GM19372 (cell line): Measurements from ENCODE around the gene PRSS36.
"Not testable (repeated sequence)": the region's sequence is repeated elsewhere in the genome, so short reads cannot be mapped to it uniquely, and the experiment has no call there.

Experiments
- ATAC-seq: cut with Tn5 transposase; IDR thresholded peaks from one replicate; pipeline ENCODE4 v1.9.1; 2021; ENCODE audit warnings: mild to moderate bottlenecking, low read depth, moderate library complexity; ENCODE audit not compliant: unreplicated experiment

Gene PRSS36

DNA sequence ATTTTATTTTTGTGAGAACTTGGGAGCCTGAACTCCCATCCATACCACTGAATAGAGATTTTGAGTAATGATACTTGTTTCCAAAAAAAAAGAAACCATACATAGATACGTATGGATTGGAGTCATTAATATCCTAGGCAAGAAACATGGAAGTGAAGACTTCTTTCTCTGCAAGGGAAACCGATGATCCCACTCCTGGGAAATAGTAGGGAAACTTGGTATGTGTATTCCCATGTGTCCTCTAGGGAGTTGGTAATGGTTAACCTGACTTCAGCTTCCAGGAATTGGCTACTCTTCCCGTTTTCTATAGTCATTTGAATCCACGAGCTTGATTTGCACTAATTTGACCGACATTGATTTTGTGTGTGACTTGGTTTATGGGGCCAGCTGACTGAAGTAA lies 35.5 kb upstream of the PRSS36 start:
- no peak for ATAC-seq

DNA sequence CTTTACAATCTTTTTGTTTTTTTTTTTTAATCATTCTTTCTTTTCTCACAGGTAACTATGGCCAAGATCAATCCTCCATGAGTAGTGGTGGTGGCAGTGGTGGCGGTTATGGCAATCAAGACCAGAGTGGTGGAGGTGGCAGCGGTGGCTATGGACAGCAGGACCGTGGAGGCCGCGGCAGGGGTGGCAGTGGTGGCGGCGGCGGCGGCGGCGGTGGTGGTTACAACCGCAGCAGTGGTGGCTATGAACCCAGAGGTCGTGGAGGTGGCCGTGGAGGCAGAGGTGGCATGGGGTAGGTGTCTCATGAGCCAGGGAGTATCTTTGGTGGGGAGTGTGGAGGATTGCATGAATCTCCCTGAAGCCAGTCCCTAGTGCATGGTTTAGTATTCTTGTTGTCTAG lies 35.0 kb upstream of the PRSS36 start:
- ATAC-seq = no peak

DNA sequence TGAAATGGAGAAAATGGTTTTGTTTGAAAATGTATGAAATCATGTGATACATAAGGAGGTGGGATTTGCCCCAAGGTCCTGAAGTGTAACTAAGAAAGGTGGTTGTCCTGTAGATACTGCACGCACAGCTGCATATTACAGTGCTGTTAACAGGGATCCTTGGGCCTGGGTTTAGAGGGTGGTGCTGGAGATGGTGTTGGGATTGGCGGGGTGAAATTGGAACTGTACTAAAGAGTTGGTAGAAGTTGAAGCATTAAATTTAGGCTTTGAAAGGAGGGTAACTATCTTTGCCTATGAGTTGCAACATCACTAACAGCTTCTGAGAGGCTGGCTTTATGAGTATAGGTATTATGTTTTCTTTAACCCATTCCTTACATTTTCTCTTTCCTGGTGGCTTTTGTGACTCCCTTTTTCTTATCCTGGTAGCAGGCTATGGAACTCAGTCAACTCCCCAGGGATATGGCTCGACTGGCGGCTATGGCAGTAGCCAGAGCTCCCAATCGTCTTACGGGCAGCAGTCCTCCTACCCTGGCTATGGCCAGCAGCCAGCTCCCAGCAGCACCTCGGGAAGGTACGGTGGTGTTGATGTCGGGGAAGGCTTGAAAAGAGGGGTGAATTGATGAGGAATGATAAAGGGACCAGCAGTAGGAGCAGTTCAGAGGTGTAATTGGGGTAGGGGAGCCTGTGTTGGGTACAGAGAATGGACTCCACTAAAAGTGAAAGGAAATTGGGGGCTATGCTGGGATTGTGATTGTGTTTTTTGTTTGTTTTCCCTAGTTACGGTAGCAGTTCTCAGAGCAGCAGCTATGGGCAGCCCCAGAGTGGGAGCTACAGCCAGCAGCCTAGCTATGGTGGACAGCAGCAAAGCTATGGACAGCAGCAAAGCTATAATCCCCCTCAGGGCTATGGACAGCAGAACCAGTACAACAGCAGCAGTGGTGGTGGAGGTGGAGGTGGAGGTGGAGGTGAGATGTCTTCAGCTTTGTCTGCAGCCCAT lies 33.9 kb upstream of the PRSS36 start:
- no peak for ATAC-seq

DNA sequence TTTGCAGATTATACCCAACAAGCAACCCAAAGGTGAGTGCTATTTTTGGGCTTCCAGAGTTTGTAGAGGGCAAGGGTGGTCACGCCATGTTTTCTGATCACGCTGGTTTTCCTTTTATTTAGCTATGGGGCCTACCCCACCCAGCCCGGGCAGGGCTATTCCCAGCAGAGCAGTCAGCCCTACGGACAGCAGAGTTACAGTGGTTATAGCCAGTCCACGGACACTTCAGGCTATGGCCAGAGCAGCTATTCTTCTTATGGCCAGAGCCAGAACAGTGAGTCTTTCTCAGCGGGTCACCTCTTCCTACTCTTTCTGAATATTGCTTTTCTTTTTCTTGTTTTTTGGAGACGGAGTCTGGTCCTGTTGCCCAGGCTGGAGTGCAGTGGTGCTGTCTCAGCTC lies 32.5 kb upstream of the PRSS36 start:
- no peak for ATAC-seq

DNA sequence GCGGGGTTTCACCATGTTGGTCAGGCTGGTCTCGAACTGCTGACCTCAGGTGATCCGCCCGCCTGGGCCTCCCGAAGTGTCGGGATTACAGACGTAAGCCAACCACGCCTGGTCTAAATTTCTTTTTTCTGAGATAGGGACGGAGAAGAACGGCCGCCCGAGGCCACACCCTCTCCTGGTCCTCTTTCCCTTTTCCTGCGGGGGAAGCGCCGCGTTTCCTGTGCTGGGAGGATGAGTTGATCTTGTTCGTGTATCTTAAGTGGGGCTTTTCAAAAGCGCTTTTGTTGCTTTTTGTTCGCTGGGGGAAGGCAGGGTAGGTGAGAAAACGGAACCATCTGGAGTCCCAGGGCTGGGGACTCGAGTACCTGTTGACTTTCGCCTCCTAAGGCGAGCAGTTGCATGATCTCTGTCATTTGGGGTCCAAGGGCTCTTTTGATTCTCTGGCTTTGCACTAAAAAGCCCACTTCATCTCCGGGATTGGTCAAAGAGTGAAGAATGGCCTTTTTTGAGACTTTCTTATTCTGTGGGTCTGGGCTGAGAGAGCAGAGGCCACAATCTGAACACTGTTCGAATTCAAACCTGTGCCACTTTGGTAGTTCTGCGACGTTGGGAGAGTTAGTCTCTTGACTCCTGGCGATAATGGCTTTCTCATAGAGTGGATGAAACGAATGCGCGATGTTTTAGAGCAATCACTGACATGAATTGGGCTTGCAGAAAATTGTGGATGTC lies 31.4 kb upstream of the PRSS36 start:
- ATAC-seq = no peak

DNA sequence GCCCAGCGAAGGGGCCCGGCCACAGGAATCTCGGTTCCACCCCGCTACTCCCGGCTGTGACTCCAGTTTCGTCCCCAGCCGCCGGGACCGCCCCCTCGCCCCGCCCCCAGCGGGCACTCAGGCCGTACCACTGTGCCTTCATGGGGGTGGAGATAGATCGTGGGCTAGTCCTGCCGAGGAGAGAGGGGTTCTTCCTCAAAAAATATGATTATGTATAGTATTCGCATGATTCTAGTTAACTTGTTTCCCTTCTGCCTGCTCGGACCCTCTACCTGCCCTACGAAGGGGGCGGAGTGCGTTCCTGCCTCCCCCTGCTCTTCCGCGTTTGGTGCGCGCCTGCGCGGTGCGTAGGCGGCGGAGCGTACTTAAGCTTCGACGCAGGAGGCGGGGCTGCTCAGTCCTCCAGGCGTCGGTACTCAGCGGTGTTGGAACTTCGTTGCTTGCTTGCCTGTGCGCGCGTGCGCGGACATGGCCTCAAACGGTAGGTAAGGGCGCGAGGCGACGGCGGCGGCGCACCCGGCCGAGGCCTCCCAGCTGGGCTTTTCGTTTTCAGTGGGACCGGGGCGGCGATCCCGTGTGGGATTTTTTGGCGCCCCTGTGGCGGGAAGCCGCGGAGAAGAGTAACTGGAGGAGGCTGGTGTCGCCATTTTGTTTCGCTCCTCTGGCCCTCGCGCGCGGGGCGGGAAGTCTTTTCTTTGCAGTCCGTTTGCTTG lies 30.0 kb upstream of the PRSS36 start, which contains the start of gene FUS:
Gene FUS (plus strand): TSS at position 393 of the 713 bp plus-strand sequence. CDS start 76 bp downstream, at position 469.
- peak; percentile 49 for ATAC-seq

DNA sequence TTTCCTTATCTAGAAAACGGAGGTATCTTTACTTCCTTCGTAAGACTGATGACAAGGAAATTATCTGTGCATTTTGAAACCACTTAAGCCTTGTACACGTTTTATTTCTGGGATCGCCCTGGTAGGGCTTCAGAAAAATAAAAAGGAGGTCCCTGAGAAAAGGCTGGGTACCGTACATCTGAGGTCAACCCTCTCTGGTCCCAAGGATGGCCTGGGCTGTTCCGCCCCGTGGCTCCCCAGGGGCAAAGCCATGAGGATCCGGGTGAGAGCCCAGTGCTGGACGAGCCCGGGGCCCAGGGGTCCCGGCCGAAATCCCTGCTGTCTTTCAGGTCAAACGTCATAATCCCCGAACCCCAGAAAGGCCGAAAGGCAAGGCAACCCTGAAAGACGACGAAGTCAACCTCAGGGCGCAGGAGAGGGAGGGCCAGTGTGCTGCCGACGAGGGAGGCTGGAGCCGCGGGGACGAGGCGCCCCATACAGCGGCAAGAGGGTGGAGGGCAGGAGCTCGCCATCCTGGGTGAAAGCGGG lies 29.4 kb upstream of the PRSS36 start:
- no peak for ATAC-seq

DNA sequence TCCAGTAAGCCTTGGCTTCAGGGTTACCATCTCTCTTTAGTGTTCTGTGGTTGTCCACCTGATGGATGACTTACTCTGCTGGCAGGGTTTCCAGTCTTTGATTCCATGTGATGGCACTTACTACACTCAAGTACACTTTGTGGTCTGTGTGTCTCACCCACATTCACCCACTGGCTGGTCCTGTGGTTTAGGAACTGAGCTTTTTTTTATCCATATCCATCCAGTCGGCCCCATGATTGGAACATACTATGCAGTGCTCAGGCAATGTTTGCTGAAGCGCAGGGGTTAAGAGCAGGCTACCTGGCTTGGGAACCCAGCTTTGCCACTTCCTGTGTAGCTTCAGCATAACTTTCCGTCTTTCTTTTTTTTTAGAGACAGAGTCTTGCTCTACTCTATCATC lies 27.3 kb upstream of the PRSS36 start:
- no peak for ATAC-seq

DNA sequence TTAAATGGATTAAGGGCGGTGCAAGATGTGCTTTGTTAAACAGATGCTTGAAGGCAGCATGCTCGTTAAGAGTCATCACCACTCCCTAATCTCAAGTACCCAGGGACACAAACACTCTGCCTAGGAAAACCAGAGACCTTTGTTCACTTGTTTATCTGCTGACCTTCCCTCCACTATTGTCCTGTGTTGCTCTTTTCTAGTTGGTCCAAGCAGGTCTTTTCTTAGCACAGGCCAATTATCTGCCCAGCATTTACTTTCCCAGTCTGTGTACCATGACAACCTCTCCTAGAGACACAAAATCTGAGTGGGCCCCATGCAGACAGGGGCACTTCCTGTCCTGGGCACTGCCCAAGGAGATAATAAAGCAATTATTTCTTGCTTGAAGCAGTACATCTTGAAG lies 20.2 kb upstream of the PRSS36 start:
- not testable (repeated sequence) for ATAC-seq

DNA sequence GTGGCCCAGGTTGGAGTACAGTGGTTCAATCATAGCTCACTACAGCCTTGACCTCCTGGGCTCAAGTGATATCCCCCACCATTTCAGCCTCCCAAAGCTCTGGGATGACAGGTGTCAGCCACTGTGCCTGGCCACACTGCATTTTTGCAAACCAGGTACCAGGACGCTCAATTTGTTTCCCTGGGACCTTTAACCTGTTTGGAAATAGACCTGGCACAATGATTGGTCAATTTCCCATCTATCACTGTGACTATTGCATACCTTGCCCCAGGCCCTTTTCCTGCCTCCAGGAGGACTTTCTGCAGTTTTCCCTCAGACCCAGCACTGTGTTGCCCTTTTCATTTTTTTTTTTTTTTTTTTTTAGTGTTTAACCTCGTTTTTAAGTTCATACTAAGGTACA lies 19.0 kb upstream of the PRSS36 start:
- ATAC-seq = no peak

DNA sequence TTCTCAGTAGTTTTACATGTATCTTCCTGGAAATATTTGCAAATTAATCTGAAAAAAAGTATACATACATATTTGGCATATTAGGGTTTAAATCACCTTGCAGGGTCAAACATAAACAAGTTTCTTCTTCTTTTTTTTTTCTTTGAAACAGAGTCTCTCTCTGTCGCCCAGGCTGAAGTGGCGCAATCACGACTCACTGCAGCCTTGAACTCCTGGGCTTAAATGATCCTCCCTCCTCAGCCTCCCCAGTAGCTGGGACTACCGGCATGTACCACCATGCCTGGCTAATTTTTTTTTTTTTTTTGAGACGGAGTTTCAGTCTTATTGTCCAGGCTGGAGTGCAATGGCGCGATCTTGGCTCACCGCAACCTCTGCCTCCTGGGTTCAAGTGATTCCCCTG lies 17.4 kb upstream of the PRSS36 start:
- no peak for ATAC-seq

DNA sequence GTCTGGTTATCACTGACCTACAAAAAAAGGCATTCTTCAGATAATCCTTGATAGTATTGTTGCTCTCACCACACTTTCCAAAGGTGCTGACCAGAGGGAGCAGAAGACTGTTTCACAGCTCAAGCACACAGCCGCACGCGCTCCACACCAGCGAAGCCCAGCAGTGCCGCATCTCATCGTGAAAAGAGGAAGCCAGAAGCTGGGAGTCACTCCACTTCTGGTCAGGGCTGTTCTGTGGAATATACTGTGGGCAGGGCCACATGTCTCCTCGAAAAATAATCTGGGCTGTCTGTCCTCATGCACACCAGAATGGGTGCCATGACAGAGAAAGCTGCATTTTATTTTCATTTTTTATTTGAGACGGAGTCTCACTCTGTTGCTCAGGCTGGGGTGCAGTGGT lies 7.3 kb upstream of the PRSS36 start:
- ATAC-seq = no peak

DNA sequence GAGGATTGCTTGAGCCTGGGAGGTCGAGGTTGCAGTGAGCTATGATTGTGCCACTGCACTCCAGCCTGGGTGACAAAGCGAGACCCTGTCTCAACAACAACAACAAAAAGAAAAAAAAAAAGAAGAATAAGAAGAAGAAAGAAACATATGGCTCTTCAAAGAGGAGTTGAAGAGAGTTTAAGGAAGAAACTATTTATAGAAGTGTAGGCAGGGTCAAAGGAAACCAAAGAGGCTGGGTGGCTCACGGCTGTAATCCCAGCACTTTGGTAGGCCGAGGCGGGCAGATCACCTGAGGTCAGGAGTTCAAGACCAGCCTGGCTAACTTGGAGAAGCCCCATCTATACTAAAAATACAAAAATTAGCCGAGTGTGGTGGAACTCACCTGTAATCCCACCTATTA lies 1.1 kb upstream of the PRSS36 start:
- not testable (repeated sequence) for ATAC-seq

DNA sequence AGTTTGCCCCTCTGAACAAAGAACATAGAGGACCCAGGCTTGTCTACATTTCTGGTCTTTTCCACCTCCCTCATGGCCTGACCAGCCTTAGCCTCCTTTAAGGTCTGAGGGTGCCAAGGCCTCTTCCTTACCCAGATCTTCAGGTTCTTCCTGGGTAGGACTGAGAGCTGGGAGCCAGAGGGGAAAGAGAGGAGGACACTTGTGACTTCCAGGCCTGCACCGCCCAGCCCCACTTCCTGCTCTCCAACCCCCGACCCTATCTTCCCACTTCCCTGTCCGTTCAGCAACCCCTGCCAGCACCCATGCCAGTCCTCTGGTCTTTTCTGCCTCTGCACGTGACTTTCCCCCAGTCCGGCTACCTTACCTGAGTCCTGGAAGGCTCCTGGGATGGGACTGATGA lies 534 bp downstream of the PRSS36 start:
- no peak for ATAC-seq

DNA sequence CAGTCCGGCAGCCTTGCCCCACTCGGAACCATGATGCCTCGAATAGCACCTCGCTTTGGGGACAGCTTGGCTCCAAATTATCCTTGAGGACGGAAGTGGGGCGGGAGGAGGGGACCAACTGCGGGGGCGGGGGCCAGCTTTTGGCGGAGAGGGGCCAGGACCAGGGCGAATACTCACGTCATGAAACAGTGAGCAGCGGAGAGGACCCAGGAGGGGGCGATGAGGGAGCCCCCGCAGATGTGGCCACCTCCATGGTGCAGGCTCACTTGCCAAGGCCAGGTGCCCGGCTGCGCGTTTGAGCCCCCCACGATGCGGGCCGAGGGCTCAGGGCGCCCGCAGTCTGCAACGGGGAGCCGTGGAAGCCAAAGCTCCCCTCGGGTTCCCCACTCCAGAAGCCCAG lies 970 bp downstream of the PRSS36 start:
- ATAC-seq = no peak

DNA sequence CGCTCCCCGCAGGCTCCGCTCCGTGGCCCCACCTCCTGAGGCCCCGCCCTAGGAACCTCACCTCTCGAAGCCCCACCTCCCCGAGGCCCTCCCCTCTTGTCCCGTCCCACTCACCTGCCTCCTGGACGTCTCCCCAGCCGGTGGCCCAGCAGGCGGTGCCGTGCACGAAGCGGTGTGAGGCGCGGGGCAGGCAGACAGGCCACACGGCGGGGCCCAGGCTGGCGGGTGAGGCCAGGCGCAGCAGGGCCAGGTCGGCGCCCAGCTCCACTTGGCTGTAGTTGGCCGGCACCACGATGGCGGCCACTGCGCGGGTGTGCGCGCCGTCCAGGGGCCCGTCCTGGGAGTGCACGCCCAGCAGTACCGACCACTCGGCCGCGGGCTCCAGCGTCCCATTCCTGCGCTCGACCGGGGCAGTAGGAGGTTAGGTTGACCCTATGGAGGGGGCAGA lies 1.6 kb downstream of the PRSS36 start:
- ATAC-seq = no peak

DNA sequence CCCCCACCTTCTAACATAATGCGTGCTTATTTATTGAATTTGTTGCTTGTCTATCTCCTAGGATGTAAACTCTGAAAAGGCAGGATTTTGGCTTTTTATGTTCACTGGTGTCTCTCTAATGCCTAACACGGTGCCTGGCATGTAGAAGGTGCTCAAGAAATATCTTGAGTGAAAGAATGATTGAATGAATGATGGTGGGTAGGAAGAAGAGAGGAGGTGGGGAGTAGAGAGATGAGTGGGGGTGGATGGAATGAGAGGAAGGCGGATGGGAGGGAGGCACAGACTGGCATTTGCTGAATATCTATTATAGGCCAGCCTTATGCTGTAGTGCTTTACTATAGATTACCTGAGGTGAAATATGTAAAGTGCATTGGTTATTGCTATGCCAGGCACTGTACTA lies 2.3 kb downstream of the PRSS36 start:
- no peak for ATAC-seq

DNA sequence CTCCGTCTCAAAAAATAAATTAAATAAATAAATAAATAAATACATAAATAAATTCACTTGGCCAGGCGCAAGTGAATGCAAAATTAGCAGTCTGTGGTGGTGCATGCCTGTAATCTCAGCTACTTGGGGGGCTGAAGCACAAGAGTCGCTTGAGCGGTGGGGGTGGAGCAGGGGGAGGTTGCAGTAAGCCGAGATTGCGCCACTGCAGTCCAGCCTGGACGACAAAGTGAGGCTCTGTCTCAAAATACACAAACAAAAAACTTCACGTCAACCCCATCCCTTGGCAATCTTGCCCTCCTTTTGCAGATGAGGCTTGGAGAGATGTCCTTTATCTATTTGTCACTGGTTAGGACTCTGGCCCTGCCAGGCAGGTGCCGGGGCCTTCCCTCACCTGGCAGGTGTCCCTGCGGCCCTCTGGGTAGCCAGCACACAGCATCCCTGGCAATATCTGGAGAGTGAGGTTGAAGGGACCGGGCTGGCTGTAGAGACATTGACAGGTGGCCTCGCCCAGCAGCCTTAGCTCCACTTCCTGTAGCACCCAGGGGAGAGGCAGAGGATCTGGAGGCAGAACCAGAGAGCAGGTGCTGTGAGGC lies 4.4 kb downstream of the PRSS36 start:
- no peak for ATAC-seq

DNA sequence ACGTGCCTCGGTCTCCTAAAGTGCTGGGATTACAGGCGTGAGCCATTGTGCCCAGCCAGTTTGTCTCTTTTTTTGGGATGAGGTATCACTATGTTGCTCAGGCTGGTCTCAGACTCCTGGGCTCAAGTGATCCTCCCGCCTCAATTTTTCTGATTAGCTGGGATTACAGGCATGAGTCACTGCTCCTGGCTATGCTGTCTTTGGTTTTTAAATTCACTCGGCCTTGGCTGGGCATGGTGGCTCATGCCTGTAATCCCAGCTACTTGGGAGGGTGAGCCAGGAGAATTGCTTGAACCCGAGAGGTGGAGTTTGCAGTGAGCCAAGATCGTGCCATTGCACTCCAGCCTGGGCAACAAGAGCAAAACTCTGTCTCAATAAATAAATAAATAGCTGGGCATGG lies 5.4 kb downstream of the PRSS36 start:
- not testable (repeated sequence) for ATAC-seq

DNA sequence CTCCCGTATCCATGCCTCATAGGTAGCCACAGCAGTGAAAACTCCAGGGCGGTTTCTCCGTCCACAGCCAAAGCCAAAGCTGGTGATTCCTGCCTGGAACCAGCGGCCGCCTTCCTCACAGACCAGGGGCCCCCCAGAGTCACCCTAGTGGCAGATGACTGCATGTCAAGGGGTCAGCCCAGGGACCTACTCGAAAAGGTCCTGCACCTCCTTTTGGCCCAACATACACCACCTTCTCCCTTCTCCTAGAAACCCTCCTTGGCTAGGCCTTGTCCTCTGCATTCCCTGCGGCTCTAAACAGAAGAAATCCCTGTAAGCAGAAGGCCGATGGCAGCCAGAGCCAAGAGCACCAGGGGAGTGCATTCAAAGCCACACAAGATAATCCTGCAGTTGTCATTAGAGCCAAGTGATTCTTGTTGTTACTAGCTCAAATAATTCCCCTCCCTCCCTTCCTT lies 6.1 kb downstream of the PRSS36 start:
- no peak for ATAC-seq
